T-helper 17 cell (primary cell): Measurements from ENCODE around the gene TEDC1. TPM values are rescaled to one million over a fixed set of nuclear protein-coding genes. Genes with fewer than 3 reads are reported as not detected.
A peak's percentile ranks its signal among the peaks of the same experiment; 100 is the strongest.
"Not testable (repeated sequence)": the region's sequence is repeated elsewhere in the genome, so short reads cannot be mapped to it uniquely, and the experiment has no call there.

Experiments used
- ATAC-seq: fragments of 150-1000 bp; cut with Tn5 transposase; 2 replicates; pipeline ENCODE4 v1.10.0; 2021; ENCODE audit warnings: mild to moderate bottlenecking, moderate library complexity
- DNase-seq, 3 donors: peaks; one replicate each; pipeline versions ENCODE4 v3.0.0 to v3.0.0-alpha.2; 2020 to 2021
- H3K9me3 ChIP-seq: one replicate; pipeline ENCODE4 v1.7.0; 2013; ENCODE audit warnings: low read length, mild to moderate bottlenecking; ENCODE audit not compliant: control insufficient read depth, poor library complexity, severe bottlenecking
- H3K27ac Mint-ChIP-seq: one replicate; pipeline ENCODE4 v1.8.0; 2022; ENCODE audit warnings: mild to moderate bottlenecking, moderate library complexity, mixed read lengths
- H3K27me3 Mint-ChIP-seq: one replicate; pipeline ENCODE4 v1.8.0; 2022; ENCODE audit warnings: mixed read lengths
- H3K36me3 Mint-ChIP-seq: one replicate; pipeline ENCODE4 v1.8.0; 2022; ENCODE audit warnings: low read depth, mixed read lengths
- H3K4me1 Mint-ChIP-seq: one replicate; pipeline ENCODE4 v1.8.0; 2022; ENCODE audit warnings: mild to moderate bottlenecking, mixed read lengths
- H3K4me3 Mint-ChIP-seq: one replicate; pipeline ENCODE4 v1.8.0; 2022; ENCODE audit warnings: mild to moderate bottlenecking, moderate library complexity, mixed read lengths
- total RNA-seq, 4 donors: library from RNA in 2 of 4; stranded (reverse) in 2 of 4; gene quantifications; one replicate each; pipeline ENCODE4 v1.2.3 and lab custom pipeline; 2022 to 2026

The TEDC1 gene
- total RNA-seq, 2 donors from 2014 or later, result 141 to 361 TPM

DNA sequence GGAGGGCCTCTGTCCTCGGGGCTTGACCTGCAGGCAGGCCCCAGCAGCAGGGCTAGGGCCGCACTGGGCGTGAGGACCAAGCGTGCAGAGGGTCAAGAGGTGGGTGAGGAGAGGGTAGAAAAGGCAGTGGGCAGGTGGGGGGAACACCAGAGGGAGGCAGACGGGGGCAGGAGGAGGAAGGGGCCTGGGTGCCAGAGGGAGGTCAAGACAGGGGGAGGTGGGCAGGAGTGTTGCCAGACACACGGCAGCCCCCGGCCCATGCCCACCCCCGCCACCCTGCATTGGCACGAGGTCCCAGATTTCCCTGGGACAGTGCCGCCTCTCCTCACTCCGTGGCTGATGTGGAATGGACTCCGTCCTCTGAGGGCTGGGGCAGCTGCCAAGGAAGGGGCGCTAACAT is 43.5 kb downstream of the TEDC1 start:
- peaks cover 14% of the 10 kb centered on the region for H3K4me1 Mint-ChIP-seq
- no peak overlapping the region for H3K27ac Mint-ChIP-seq
- no peaks in the 10 kb centered on the region for H3K36me3 Mint-ChIP-seq
- no peak overlapping the region for H3K4me3 Mint-ChIP-seq
- H3K9me3 ChIP-seq, result no peaks in the 10 kb centered on the region
- DNase-seq, result no peak
- no peak for ATAC-seq
- peaks cover 13% of the 10 kb centered on the region for H3K27me3 Mint-ChIP-seq

DNA sequence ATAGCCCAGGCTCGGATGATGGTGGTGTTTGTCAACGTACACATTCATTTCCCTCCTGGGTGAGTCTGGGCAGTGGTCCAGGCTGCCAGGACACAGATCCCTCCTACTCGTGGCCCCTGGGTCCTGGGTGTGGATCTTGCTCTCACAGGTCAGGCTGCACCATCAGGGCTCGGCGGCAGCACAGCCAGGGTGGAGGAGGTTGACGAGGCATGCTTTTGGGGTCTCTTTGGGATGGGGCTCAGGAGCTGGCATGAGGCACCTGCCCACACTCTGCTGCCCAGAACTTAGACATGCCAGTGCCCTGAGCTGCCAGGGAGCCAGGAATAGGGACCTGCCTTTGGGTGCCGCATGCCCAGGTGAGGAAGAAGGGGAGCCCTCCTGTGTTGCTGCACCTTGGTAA is 45.0 kb downstream of the TEDC1 start:
- Mint-ChIP-seq H3K27me3 (peaks cover 15% of the 10 kb centered on the region), H3K36me3 (peaks cover 1% of the 10 kb centered on the region), H3K4me3 (no peak overlapping the region), H3K4me1 (peaks cover 10% of the 10 kb centered on the region), H3K27ac (no peak overlapping the region)
- H3K9me3 ChIP-seq, result no peaks in the 10 kb centered on the region
- ATAC-seq (no peak), DNase-seq (no peak)

DNA sequence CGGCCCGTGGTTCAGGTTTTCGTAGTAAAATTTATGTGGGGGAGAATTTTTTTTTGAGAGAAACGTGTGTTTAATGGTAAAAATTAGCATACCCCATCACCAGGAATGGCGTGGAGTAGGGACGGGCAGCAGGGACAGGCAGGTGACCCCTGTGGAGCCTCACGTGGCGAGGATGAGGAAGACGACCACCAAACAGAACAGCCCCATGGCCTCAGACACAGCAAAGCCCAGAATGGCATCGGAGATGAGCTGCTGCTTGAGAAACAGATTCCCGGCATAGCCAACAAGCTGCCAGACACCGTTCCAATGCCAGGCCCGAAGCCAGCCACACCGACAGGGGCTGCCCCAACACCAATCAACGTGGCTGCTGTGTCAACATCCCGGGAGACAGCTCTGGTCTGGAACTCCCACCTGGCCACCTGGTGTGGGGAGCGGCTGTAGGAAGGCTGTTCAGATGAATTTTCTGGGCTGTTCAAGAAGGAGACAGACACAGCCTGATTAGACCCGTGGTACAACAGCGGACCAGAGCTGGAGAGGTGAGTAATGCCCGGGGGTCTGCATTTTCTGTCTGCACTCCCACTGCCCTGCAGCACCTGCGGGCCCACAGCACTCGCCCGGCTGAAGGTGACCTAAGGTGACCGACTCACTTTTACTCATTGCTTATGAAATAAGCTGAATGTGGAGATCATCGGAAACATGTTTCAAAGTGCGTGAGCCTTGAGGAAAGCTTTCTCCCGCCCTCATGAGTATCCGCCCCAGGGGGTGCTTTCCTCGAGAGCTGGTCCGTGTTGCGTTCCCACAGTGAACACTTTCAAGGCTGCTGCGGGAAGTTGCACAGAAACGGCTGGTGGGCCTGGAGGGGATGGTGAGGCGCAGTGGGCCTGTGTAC is 45.9 kb downstream of the TEDC1 start:
- no peak overlapping the region for H3K4me3 Mint-ChIP-seq
- no peak overlapping the region for H3K27ac Mint-ChIP-seq
- DNase-seq (no peak), ATAC-seq (no peak)
- H3K36me3 Mint-ChIP-seq, result peaks cover 4% of the 10 kb centered on the region
- H3K9me3 ChIP-seq, result no peaks in the 10 kb centered on the region
- H3K4me1 Mint-ChIP-seq, result peaks cover 8% of the 10 kb centered on the region
- peaks cover 24% of the 10 kb centered on the region for H3K27me3 Mint-ChIP-seq

DNA sequence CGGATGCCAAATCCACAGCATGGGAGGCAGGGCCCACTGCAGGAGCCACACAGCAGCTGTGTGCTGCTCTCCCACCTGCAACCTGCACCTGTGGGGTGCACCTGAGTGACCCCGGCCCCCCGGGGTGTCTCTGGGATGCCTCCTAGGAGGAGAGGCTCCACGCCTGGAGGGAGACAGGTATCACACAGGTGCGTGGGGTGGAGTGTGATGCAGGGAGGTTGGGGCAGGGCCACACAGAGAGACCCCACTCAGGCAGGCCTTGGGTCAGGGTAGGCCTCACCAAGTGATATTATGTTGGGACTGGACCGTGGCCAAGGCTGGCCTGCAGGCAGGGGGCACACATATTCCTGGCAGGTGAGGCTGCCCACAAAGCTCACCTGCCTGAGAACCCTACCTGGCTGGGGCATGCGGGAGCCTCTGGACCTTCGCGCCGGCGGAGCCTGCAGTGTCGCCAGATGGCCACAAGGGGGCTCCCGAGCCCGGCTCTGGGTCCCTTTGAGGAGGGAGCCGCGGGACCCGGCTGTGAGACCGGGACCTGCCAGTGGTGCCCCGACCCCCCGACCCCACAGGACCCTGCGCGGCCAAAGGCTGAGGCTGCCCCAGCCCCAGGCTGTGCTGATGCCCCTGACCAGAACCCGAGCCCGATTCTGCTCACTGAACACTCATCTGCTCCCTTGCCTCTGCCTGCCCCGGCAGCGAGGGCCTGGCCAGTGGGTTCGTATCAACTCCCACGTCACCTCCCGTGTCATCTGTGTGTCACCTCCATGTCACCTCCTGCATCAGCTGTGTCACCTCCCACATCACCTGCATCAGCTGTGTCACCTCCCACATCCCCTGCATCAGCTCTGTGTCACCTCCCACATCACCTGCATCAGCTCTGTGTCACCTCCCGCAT is 46.8 kb downstream of the TEDC1 start:
- H3K27ac Mint-ChIP-seq, result peak overlapping the region; percentile 27
- H3K4me3 Mint-ChIP-seq, result peak overlapping the region; percentile 67
- peaks cover 4% of the 10 kb centered on the region for H3K4me1 Mint-ChIP-seq
- peaks cover 24% of the 10 kb centered on the region for H3K27me3 Mint-ChIP-seq
- ATAC-seq, result peak; percentile 85
- H3K36me3 Mint-ChIP-seq, result peaks cover 4% of the 10 kb centered on the region
- H3K9me3 ChIP-seq, result no peaks in the 10 kb centered on the region
- peak; percentile 62 to 77 (median 68) for DNase-seq

DNA sequence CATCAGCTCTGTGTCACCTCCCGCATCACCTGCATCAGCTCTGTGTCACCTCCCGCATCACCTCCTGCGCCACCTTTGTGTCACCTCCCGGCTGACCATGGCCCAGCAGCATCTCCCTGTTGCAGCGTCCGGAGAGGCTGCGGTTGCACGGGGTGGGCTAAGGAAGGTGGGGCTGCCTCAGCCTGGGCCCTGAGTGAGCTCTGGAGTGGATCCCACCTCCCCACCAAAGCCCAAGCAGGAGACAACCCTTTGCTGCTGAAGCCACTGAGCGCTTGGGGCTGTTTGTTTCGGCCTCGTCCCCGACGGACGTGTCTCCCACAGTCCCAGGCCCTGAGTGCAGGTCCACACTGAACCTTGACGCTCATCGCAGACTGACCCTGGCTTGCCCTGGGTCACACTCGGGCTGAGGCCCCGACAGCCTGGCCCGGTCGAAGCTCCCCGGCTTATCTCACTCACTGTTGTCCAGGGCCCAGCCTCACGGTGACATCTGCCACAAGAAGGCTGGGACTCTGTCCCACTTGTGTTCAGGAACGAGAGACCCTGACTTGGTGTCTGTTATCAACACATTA is 47.5 kb downstream of the TEDC1 start:
- Mint-ChIP-seq H3K27ac (peak overlapping the region; percentile 27), H3K4me1 (peaks cover 4% of the 10 kb centered on the region), H3K27me3 (peaks cover 24% of the 10 kb centered on the region), H3K4me3 (peak overlapping the region; percentile 67), H3K36me3 (peaks cover 4% of the 10 kb centered on the region)
- no peaks in the 10 kb centered on the region for H3K9me3 ChIP-seq
- DNase-seq, result no peak
- ATAC-seq, result no peak

DNA sequence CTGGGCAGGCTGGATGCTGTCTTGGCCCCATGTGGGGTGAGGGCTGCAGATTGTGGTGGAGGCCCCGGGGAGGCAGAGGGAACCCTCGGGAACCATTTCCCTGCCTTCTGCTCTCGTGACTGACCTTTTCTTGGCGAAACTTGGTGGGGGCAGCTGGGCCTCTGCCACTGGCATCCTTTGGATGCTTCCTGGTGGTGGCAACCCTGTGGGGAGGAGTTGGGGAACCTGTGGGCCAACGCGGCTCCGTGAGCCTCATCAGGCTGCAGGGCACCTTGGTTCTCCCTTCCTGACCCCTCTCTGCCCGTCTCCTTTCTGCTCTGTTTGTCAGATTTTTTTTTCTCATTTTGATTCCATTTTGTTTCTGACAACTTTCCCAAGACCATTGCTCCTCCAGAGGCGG is 49.8 kb downstream of the TEDC1 start:
- H3K4me1 Mint-ChIP-seq, result peaks cover 4% of the 10 kb centered on the region
- H3K27ac Mint-ChIP-seq, result no peak overlapping the region
- no peak for DNase-seq
- H3K36me3 Mint-ChIP-seq, result peaks cover 4% of the 10 kb centered on the region
- ATAC-seq, result no peak
- H3K9me3 ChIP-seq, result no peaks in the 10 kb centered on the region
- peaks cover 18% of the 10 kb centered on the region for H3K27me3 Mint-ChIP-seq
- no peak overlapping the region for H3K4me3 Mint-ChIP-seq

DNA sequence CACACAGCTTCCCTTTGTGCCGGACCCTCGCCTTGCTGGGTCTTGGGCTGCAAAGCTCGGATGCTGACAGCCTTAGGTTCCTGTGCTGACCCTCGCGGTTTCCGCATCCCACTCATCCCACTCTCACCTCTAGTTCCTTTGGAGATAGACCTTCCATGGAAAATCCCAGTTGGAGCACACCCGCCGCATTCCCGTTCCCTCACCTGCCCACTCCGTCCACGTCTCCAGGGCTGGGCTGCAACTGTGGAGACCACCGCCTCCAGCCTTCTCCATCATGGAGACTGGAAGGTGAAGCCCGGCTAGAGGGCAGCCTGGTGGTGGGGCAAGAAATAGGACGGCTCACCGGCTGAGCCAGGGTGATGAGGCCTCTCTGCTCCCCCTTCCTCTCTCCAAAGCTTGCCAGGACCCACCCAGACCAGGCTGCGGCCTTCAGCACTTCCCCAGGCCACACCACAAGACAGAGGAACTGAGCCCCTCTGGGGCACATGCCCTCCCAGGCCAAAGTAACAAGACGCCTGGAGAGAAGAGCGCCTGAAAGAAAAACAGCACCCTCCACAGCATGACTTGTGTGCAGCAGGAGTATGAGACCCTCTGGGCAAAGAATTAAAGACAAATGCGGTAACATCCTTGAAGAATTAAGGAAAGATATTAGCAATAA is 50.3 kb downstream of the TEDC1 start:
- DNase-seq (no peak), ATAC-seq (no peak)
- peaks cover 4% of the 10 kb centered on the region for H3K36me3 Mint-ChIP-seq
- peaks cover 4% of the 10 kb centered on the region for H3K4me1 Mint-ChIP-seq
- no peak overlapping the region for H3K4me3 Mint-ChIP-seq
- peaks cover 14% of the 10 kb centered on the region for H3K27me3 Mint-ChIP-seq
- H3K27ac Mint-ChIP-seq, result no peak overlapping the region
- H3K9me3 ChIP-seq, result no peaks in the 10 kb centered on the region

DNA sequence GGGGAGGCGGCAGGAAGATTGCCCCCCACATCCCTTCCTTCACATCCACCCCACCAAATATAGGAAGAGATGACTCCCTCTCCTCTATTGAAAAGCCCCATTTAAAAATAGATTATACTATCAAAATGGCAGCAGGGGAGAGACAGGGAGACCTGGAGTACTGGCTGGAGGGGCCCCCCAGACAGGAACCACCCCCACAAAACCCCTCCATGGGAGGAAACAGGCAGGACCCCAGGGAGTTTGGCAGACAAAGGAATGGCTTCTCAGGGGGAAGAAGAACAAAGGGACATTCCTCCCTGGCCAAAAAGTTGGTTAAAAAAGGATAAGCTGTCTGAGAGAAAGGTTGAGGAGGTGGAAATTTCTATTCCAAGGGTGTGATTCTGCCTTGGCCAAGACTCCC is 54.6 kb downstream of the TEDC1 start:
- ATAC-seq, H3K27ac Mint-ChIP-seq, DNase-seq, H3K4me3 Mint-ChIP-seq, H3K9me3 ChIP-seq, H3K36me3 Mint-ChIP-seq, H3K4me1 Mint-ChIP-seq: not testable (repeated sequence)
- H3K27me3 Mint-ChIP-seq, result peaks cover 20% of the 10 kb centered on the region

DNA sequence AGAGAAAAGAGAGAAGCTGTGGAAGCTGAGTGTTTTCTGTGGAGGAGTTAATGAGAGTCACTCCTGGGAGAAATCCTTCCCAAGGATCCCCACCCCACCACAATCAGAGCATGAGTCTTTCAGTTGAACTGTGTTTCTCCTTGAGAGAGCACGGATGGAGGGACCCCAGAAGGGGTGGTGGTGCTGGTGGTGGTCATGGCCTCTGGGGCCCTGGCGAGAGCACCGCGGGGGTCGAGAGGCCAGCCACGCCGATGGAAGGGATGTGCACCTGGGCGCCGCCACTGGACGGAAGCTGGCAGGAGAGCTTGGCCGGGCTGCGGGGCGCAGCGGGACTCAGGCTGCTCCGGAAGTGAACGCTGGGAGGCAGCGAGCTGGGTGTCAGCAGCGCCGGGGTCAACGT is 55.4 kb downstream of the TEDC1 start:
- H3K36me3 Mint-ChIP-seq, ATAC-seq, H3K4me3 Mint-ChIP-seq, H3K9me3 ChIP-seq, DNase-seq, H3K27ac Mint-ChIP-seq, H3K4me1 Mint-ChIP-seq: not testable (repeated sequence)
- peaks cover 15% of the 10 kb centered on the region for H3K27me3 Mint-ChIP-seq

DNA sequence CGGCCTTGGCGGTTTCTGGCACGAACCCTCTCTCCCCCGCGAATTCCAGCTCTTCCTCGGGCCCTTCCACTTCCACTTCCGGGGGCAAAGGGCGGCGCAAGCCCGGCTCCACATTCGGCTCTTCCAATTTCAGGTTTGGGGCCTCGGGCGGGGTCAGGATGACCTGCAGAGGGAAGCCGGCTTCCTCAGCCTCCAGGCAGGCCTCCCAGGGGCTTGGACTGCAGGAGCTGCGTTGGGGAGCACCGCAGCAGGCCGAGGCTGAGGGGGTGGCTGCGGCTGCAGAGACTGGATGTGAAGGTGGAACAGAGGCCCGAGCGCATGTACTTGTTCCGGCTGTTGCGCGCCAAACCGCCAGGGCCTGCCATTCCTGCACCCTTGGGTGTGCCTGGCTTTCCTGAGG is 56.0 kb downstream of the TEDC1 start:
- not testable (repeated sequence) for H3K4me3 Mint-ChIP-seq, H3K36me3 Mint-ChIP-seq

DNA sequence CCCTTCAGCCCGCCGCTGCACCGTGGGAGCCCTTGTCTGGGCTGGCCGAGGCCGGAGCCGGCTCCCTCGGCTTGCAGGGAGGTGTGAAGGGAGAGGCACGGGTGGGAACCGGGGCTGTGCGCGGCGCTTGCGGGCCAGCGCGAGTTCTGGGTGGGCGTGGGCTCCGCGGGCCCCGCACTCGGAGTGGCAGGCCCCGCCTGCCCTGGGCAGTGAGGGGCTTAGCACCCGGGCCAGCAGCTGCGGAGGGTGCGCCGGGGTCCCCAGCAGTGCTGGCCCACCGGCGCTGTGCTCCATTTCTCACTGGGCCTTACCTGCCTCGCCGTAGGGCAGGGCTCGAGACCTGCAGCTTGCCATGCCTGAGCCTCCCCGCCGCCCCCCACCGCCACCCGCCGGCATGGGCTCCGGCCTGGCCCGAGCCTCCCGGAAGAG is 56.7 kb downstream of the TEDC1 start:
- no peaks in the 10 kb centered on the region for H3K4me1 Mint-ChIP-seq
- H3K4me3 Mint-ChIP-seq, result no peak overlapping the region
- DNase-seq (no peak), ATAC-seq (no peak)
- H3K27ac Mint-ChIP-seq, result no peak overlapping the region
- H3K9me3 ChIP-seq, result no peaks in the 10 kb centered on the region
- no peaks in the 10 kb centered on the region for H3K36me3 Mint-ChIP-seq
- H3K27me3 Mint-ChIP-seq, result peaks cover 9% of the 10 kb centered on the region

More for the DNA sequence above, 56.0 kb downstream of the TEDC1 start:
- not testable (repeated sequence) for H3K9me3 ChIP-seq, ATAC-seq, H3K4me1 Mint-ChIP-seq, H3K27ac Mint-ChIP-seq, DNase-seq, H3K27me3 Mint-ChIP-seq
